Tibial nerve (tissue), 4 donors: ENCODE measurements around the gene GORAB. TPM values are rescaled to one million over a fixed set of nuclear protein-coding genes. Genes with fewer than 3 reads are reported as not detected.

Source experiments
- DNase-seq, 2 donors: peaks; one replicate each; pipeline ENCODE4 v3.0.0-alpha.2; 2019; ENCODE audit warnings: low spot score in 2 of 2
- H3K27ac ChIP-seq, 4 donors: fragments of 200-600 bp; sonication (generic) in 3 of 4; one replicate each; pipeline ENCODE4 v1.5.1; 2017 to 2019; ENCODE audit warnings: mild to moderate bottlenecking in 1 of 4
- H3K27me3 ChIP-seq, 2 donors: fragments of 200-600 bp; sonication (generic) in 1 of 2; one replicate each; pipeline versions ENCODE4 v1.5.1 to v1.6.0; 2017 to 2019
- H3K36me3 ChIP-seq, 3 donors: fragments of 200-600 bp; sonication (generic); one replicate each; pipeline ENCODE4 v1.5.1; 2018 to 2019
- H3K4me1 ChIP-seq, 4 donors: fragments of 200-600 bp; sonication (generic) in 3 of 4; one replicate each; pipeline ENCODE4 v1.5.1; 2017 to 2019
- H3K4me3 ChIP-seq, 4 donors: fragments of 200-600 bp; sonication (generic) in 3 of 4; one replicate each; pipeline ENCODE4 v1.5.1; 2017 to 2019; ENCODE audit warnings: mild to moderate bottlenecking in 1 of 4, moderate library complexity in 1 of 4
- H3K9me3 ChIP-seq, 4 donors: fragments of 200-600 bp; sonication (generic) in 3 of 4; one replicate each; pipeline ENCODE4 v1.5.1; 2017 to 2019
- CTCF ChIP-seq, 5 experiments: fragments of 200-600 bp in 3 of 5; fragments of 450-650 bp in 2 of 5; sonication (generic) in 3 of 5; IDR thresholded peaks; one replicate each; pipeline ENCODE4 v1.5.1; 2016 to 2019; ENCODE audit warnings: antibody characterized with exemption in 5 of 5, mild to moderate bottlenecking in 3 of 5, moderate library complexity in 2 of 5
- EP300 ChIP-seq, 2 donors: sonication (generic); formaldehyde crosslinking; IDR thresholded peaks; one replicate each; pipeline ENCODE4 v1.6.1; 2017; ENCODE audit warnings: antibody characterized with exemption in 2 of 2, mild to moderate bottlenecking in 1 of 2
- POLR2A ChIP-seq, 2 donors: fragments of 450-650 bp; IDR thresholded peaks; one replicate each; pipeline ENCODE4 v1.6.1; 2017; ENCODE audit warnings: antibody characterized with exemption in 2 of 2, mild to moderate bottlenecking in 2 of 2, moderate library complexity in 2 of 2
- WGBS, 2 donors: methylation state at CpG; one replicate each; pipeline ENCODE4 v1.1.5; 2018; 5-methylcytosine and 5-hydroxymethylcytosine counted together
- total RNA-seq, 4 donors: library from RNA; depleted of rRNA; stranded (reverse); fragments of >200 nt; gene quantifications; one replicate each; pipeline ENCODE4 v1.1.0, GENCODE V29; 2016

GORAB gene
- total RNA-seq, 4 donors from 2014 or later = 8.6 to 35.2 (median 11.2) TPM

- peak overlapping the region in 1 of 4 donors; percentile 0 for H3K27ac ChIP-seq
- H3K4me3 ChIP-seq = no peak overlapping the region
- DNase-seq = no peak
- TF ChIP-seq POLR2A (IDR thresholded peaks at IDR 0.05) (no peak), EP300 (IDR thresholded peaks at IDR 0.05) (no peak), CTCF (IDR thresholded peaks at IDR 0.05) (no peak)
- peaks cover 0 to 36% (median 9%) of the 10 kb centered on the region in 4 donors for H3K4me1 ChIP-seq
- H3K36me3 ChIP-seq = peaks cover 0 to 37% (median 2%) of the 10 kb centered on the region in 3 donors
- H3K27me3 ChIP-seq = no peaks in the 10 kb centered on the region
- H3K9me3 ChIP-seq = no peaks in the 10 kb centered on the region
Measured at GRCh38 chr1:170537798-170538503, 6.0 kb downstream of the GORAB start.

- Histone ChIP-seq H3K36me3 (peaks cover 0 to 43% (median 6%) of the 10 kb centered on the region in 3 donors), H3K27ac (peak overlapping the region in 1 of 4 donors; percentile 0), H3K27me3 (no peaks in the 10 kb centered on the region), H3K4me1 (peaks cover 0 to 28% (median 6%) of the 10 kb centered on the region in 4 donors), H3K4me3 (no peak overlapping the region), H3K9me3 (no peaks in the 10 kb centered on the region)
- no peak for DNase-seq
- TF ChIP-seq CTCF (IDR thresholded peaks at IDR 0.05) (no peak), POLR2A (IDR thresholded peaks at IDR 0.05) (no peak), EP300 (IDR thresholded peaks at IDR 0.05) (no peak)
Measured at GRCh38 chr1:170538687-170539086, 6.7 kb downstream of the GORAB start.

GRCh38 chr1:170539154-170539553 is 7.2 kb downstream of the GORAB start:
- Histone ChIP-seq H3K4me1 (peaks cover 0 to 23% (median 4%) of the 10 kb centered on the region in 4 donors), H3K27me3 (no peaks in the 10 kb centered on the region), H3K4me3 (no peak overlapping the region), H3K27ac (no peak overlapping the region), H3K9me3 (no peaks in the 10 kb centered on the region), H3K36me3 (peaks cover 0 to 47% (median 6%) of the 10 kb centered on the region in 3 donors)
- no peak for DNase-seq
- TF ChIP-seq EP300 (IDR thresholded peaks at IDR 0.05) (no peak), POLR2A (IDR thresholded peaks at IDR 0.05) (no peak), CTCF (IDR thresholded peaks at IDR 0.05) (no peak)
- 90 to 91% methylated on average over 9 of the region's 9 CpGs for WGBS, 2 donors

- Histone ChIP-seq H3K27ac (no peak overlapping the region), H3K36me3 (peaks cover 5 to 90% (median 6%) of the 10 kb centered on the region in 3 donors), H3K9me3 (no peaks in the 10 kb centered on the region), H3K27me3 (no peaks in the 10 kb centered on the region), H3K4me1 (no peaks in the 10 kb centered on the region), H3K4me3 (no peak overlapping the region)
- WGBS, 2 donors = 93% methylated on average over 4 of the region's 4 CpGs
- no peak for DNase-seq
- TF ChIP-seq EP300 (IDR thresholded peaks at IDR 0.05) (no peak), POLR2A (IDR thresholded peaks at IDR 0.05) (no peak), CTCF (IDR thresholded peaks at IDR 0.05) (no peak)
Measured at GRCh38 chr1:170544624-170545023, 12.7 kb downstream of the GORAB start.

GRCh38 chr1:170545476-170545875 is 13.5 kb downstream of the GORAB start:
- Histone ChIP-seq H3K36me3 (peaks cover 5 to 90% (median 6%) of the 10 kb centered on the region in 3 donors), H3K27me3 (no peaks in the 10 kb centered on the region), H3K27ac (no peak overlapping the region), H3K4me1 (no peaks in the 10 kb centered on the region), H3K4me3 (no peak overlapping the region), H3K9me3 (no peaks in the 10 kb centered on the region)
- DNase-seq = no peak
- 75 to 80% methylated on average over 1 of the region's 1 CpG for WGBS, 2 donors
- no peak for TF ChIP-seq CTCF (IDR thresholded peaks at IDR 0.05)
- TF ChIP-seq EP300 (IDR thresholded peaks at IDR 0.05) = no peak
- no peak for TF ChIP-seq POLR2A (IDR thresholded peaks at IDR 0.05)
